ENCODE data around the gene SSU72. TPM values are rescaled to one million over a fixed set of nuclear protein-coding genes. Genes with fewer than 3 reads are reported as not detected.

SSU72 gene
- polyA plus RNA-seq, 2 donors = 67.7 to 91.4 TPM

DNA sequence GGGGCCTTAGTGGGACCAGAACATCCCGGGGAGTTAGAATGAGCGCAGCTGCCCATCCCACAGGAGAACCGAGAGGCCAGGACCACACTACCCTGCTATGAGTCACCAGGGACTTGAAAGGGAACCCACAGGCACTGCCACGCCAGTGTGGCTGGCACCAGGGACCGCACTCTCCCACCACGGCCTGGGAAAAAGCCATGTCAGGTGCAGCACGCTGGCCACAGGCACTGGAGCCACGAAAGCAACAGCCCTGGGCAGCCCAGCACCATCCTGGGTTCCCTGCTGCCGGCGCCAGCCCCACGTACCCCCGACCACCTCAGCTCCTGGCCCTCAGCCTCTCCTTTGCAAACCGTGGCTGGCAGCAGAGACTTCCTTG is 20.1 kb downstream of the SSU72 start:
- 64 to 65% methylated on average over 13 of the region's 13 CpGs for WGBS, 2 donors
- peak overlapping the region; percentile 14 to 81 for H3K27ac ChIP-seq (ENCODE audit: low read depth in 2 of 2, low read length in 1 of 2)
- H3K36me3 ChIP-seq (ENCODE audit: control insufficient read depth in 2 of 2, insufficient read depth in 2 of 2, low read length in 1 of 2) = peaks cover 0 to 7% of the 10 kb centered on the region in 2 donors
- H3K27me3 ChIP-seq (ENCODE audit: control insufficient read depth in 1 of 2, insufficient read depth in 2 of 2, low read length in 2 of 2) = no peaks in the 10 kb centered on the region
- no peak overlapping the region for H3K4me3 ChIP-seq (ENCODE audit: low read depth in 1 of 2, low read length in 2 of 2)
- no peaks in the 10 kb centered on the region for H3K9me3 ChIP-seq (ENCODE audit: control insufficient read depth in 2 of 2, insufficient read depth in 1 of 2, low read depth in 1 of 2, low read length in 1 of 2)
- peaks cover 0 to 14% of the 10 kb centered on the region in 2 donors for H3K4me1 ChIP-seq (ENCODE audit: control insufficient read depth in 2 of 2, insufficient read depth in 2 of 2, low read length in 1 of 2)

DNA sequence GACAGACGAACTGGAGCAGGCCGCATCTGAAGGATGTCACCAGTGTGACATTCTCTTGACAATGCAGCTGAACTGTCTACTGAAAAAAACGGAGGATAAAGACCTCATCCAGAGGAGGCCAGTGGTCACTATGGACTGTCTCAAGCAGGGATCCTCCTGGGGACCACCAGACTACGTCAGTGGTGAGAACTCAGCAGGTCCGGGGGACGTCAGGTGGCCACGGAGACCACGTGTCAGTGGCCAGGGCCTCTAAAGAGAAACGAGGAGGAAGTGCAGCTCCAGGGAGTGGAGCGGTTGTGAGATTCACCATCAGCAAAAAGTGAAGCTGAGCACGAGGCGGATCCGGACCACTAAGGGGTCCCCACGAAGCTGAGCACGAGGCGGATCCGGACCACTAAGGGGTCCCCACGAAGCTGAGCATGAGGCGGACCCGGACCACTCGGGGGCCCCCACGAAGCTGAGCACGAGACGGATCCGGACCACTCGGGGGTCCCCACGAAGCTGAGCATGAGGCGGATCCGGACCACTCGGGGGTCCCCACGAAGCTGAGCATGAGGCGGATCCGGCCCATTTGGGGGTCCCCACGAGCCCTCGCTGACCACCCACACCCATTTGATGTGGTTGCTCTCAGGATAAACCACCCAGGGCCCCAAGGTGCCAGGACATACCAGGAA is 20.7 kb downstream of the SSU72 start:
- Histone ChIP-seq H3K27me3 (ENCODE audit: control insufficient read depth in 1 of 2, insufficient read depth in 2 of 2, low read length in 2 of 2) (no peaks in the 10 kb centered on the region), H3K27ac (ENCODE audit: low read depth in 2 of 2, low read length in 1 of 2) (peak overlapping the region in 1 of 2 donors; percentile 81), H3K36me3 (ENCODE audit: control insufficient read depth in 2 of 2, insufficient read depth in 2 of 2, low read length in 1 of 2) (peaks cover 0 to 7% of the 10 kb centered on the region in 2 donors), H3K4me3 (ENCODE audit: low read depth in 1 of 2, low read length in 2 of 2) (no peak overlapping the region), H3K9me3 (ENCODE audit: control insufficient read depth in 2 of 2, insufficient read depth in 1 of 2, low read depth in 1 of 2, low read length in 1 of 2) (no peaks in the 10 kb centered on the region), H3K4me1 (ENCODE audit: control insufficient read depth in 2 of 2, insufficient read depth in 2 of 2, low read length in 1 of 2) (peaks cover 0 to 14% of the 10 kb centered on the region in 2 donors)
- 87 to 89% methylated on average over 35 of the region's 35 CpGs for WGBS, 2 donors

DNA sequence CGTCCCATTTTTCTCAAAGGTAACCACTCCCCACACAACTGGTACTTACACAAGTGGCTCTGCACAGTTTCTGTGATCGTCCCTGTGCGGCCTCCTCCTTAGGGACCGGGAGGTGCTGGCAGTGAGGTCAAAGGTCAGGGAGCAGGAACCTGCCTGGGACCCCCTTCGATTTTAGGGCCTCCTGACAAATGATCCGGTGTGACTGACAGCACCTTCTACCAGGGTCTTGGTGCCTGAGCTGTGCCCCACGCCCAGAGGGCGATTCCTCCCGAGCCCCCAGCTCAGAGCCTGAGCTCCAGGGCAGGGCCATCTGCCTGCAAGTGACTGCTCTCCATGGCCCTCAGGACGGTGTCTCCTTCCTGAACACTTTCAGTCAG is 22.4 kb downstream of the SSU72 start:
- no peak overlapping the region for H3K27ac ChIP-seq (ENCODE audit: low read depth in 2 of 2, low read length in 1 of 2)
- H3K27me3 ChIP-seq (ENCODE audit: control insufficient read depth in 1 of 2, insufficient read depth in 2 of 2, low read length in 2 of 2) = no peaks in the 10 kb centered on the region
- H3K36me3 ChIP-seq (ENCODE audit: control insufficient read depth in 2 of 2, insufficient read depth in 2 of 2, low read length in 1 of 2) = peaks cover 0 to 11% of the 10 kb centered on the region in 2 donors
- H3K9me3 ChIP-seq (ENCODE audit: control insufficient read depth in 2 of 2, insufficient read depth in 1 of 2, low read depth in 1 of 2, low read length in 1 of 2) = no peaks in the 10 kb centered on the region
- H3K4me3 ChIP-seq (ENCODE audit: low read depth in 1 of 2, low read length in 2 of 2) = no peak overlapping the region
- WGBS, 2 donors = 74 to 85% methylated on average over 10 of the region's 10 CpGs
- peaks cover 0 to 14% of the 10 kb centered on the region in 2 donors for H3K4me1 ChIP-seq (ENCODE audit: control insufficient read depth in 2 of 2, insufficient read depth in 2 of 2, low read length in 1 of 2)

- Histone ChIP-seq H3K4me1 (ENCODE audit: control insufficient read depth in 2 of 2, insufficient read depth in 2 of 2, low read length in 1 of 2) (peaks cover 0 to 14% of the 10 kb centered on the region in 2 donors), H3K27me3 (ENCODE audit: control insufficient read depth in 1 of 2, insufficient read depth in 2 of 2, low read length in 2 of 2) (no peaks in the 10 kb centered on the region), H3K4me3 (ENCODE audit: low read depth in 1 of 2, low read length in 2 of 2) (no peak overlapping the region), H3K27ac (ENCODE audit: low read depth in 2 of 2, low read length in 1 of 2) (no peak overlapping the region), H3K36me3 (ENCODE audit: control insufficient read depth in 2 of 2, insufficient read depth in 2 of 2, low read length in 1 of 2) (peaks cover 0 to 11% of the 10 kb centered on the region in 2 donors), H3K9me3 (ENCODE audit: control insufficient read depth in 2 of 2, insufficient read depth in 1 of 2, low read depth in 1 of 2, low read length in 1 of 2) (no peaks in the 10 kb centered on the region)
- WGBS, 2 donors = 82 to 88% methylated on average over 33 of the region's 33 CpGs
These were observed 23.0 kb downstream of the SSU72 start for GRCh38 chr1:1551524-1552262.

DNA sequence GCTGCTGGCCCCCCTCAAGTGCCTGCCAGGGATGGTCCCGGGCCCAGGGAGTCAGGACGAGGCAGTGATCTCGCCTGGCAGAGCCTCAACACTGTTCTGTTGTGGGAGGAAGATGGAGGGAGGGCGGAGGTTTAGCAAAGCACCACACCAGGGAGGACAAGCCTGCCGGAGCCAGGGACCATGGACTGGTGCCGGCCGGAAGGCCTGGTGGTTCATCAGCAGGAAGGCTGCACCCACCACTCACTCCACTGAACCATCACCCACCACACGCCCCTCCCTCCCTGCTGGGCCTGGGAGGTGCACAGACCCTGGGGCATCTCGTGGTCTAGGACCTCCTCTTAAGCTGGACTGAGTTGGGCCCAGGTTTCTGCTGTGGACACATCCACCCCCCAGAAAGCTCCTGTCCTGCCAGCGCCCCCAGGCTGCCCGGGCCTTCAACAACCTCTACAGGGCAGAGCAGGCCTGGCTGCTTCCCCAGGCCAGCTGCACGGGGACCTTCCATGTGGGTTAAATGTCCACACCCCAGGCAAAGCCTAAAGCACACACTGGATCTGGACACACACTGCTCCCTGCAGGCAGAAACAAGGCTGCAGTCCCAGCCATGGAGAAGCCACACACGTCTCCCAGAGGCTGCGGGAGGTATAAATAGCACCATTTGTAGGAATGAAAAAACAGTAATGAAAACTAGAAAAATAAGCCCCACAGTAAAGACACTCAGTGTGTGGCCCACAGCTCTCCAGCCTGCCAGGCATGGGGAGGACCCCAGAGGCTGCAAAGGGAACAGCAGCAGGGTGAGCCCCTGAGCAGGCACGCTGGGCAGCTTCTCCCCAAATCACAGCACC is 23.9 kb downstream of the SSU72 start:
- peaks cover 0 to 14% of the 10 kb centered on the region in 2 donors for H3K4me1 ChIP-seq (ENCODE audit: control insufficient read depth in 2 of 2, insufficient read depth in 2 of 2, low read length in 1 of 2)
- no peaks in the 10 kb centered on the region for H3K9me3 ChIP-seq (ENCODE audit: control insufficient read depth in 2 of 2, insufficient read depth in 1 of 2, low read depth in 1 of 2, low read length in 1 of 2)
- WGBS, 2 donors = 69 to 71% methylated on average over 13 to 15 of the region's 15 CpGs
- H3K4me3 ChIP-seq (ENCODE audit: low read depth in 1 of 2, low read length in 2 of 2) = no peak overlapping the region
- H3K36me3 ChIP-seq (ENCODE audit: control insufficient read depth in 2 of 2, insufficient read depth in 2 of 2, low read length in 1 of 2) = peaks cover 0 to 11% of the 10 kb centered on the region in 2 donors
- no peak overlapping the region for H3K27ac ChIP-seq (ENCODE audit: low read depth in 2 of 2, low read length in 1 of 2)
- H3K27me3 ChIP-seq (ENCODE audit: control insufficient read depth in 1 of 2, insufficient read depth in 2 of 2, low read length in 2 of 2) = no peaks in the 10 kb centered on the region

DNA sequence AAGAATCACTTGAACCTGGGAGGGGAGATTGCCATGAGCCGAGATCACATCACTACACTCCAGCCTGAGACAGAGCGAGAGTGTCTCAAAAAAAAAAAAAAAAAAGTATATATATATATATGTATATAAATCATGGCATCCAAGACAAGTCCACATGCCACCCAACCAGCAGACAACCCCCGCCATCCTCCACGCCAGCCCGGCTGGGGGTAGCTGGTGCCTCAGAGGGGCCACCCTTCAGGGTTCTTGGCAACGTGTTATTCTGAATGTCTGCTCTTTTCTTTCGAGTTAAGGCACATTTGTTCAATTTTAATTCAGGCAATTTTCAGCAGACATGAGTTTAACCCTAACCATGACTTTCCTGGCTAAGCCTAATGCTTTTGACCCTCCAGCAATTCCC is 24.6 kb downstream of the SSU72 start:
- Histone ChIP-seq H3K36me3 (ENCODE audit: control insufficient read depth in 2 of 2, insufficient read depth in 2 of 2, low read length in 1 of 2) (peaks cover 0 to 7% of the 10 kb centered on the region in 2 donors), H3K4me3 (ENCODE audit: low read depth in 1 of 2, low read length in 2 of 2) (no peak overlapping the region), H3K27me3 (ENCODE audit: control insufficient read depth in 1 of 2, insufficient read depth in 2 of 2, low read length in 2 of 2) (no peaks in the 10 kb centered on the region), H3K27ac (ENCODE audit: low read depth in 2 of 2, low read length in 1 of 2) (no peak overlapping the region), H3K4me1 (ENCODE audit: control insufficient read depth in 2 of 2, insufficient read depth in 2 of 2, low read length in 1 of 2) (peaks cover 0 to 10% of the 10 kb centered on the region in 2 donors), H3K9me3 (ENCODE audit: control insufficient read depth in 2 of 2, insufficient read depth in 1 of 2, low read depth in 1 of 2, low read length in 1 of 2) (no peaks in the 10 kb centered on the region)
- WGBS, 2 donors = 77 to 79% methylated on average over 7 of the region's 7 CpGs

DNA sequence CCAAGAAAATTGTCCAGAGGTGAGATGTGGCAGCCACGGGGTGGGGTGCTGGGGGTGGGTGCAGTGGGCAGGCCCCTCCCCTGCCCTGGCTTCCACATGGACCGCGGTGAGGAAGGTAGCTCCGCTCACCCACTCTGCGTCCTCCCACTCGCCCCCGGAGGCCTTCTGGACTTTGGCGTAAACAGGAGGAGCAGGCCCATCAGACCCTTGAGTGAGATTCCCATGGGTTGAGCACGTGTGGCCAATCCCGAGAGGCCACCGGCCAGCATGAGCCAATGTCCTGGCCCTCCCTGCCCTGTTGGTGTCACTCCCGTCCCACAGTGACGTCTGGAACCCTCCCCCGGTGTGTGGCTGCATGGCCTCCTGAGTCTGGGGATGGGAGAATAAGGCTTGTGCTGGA is 26.1 kb downstream of the SSU72 start:
- Histone ChIP-seq H3K9me3 (ENCODE audit: control insufficient read depth in 2 of 2, insufficient read depth in 1 of 2, low read depth in 1 of 2, low read length in 1 of 2) (no peaks in the 10 kb centered on the region), H3K27ac (ENCODE audit: low read depth in 2 of 2, low read length in 1 of 2) (no peak overlapping the region), H3K4me3 (ENCODE audit: low read depth in 1 of 2, low read length in 2 of 2) (no peak overlapping the region), H3K4me1 (ENCODE audit: control insufficient read depth in 2 of 2, insufficient read depth in 2 of 2, low read length in 1 of 2) (peaks cover 0 to 2% of the 10 kb centered on the region in 2 donors), H3K27me3 (ENCODE audit: control insufficient read depth in 1 of 2, insufficient read depth in 2 of 2, low read length in 2 of 2) (no peaks in the 10 kb centered on the region), H3K36me3 (ENCODE audit: control insufficient read depth in 2 of 2, insufficient read depth in 2 of 2, low read length in 1 of 2) (peaks cover 0 to 10% of the 10 kb centered on the region in 2 donors)
- 85 to 87% methylated on average over 14 of the region's 14 CpGs for WGBS, 2 donors

DNA sequence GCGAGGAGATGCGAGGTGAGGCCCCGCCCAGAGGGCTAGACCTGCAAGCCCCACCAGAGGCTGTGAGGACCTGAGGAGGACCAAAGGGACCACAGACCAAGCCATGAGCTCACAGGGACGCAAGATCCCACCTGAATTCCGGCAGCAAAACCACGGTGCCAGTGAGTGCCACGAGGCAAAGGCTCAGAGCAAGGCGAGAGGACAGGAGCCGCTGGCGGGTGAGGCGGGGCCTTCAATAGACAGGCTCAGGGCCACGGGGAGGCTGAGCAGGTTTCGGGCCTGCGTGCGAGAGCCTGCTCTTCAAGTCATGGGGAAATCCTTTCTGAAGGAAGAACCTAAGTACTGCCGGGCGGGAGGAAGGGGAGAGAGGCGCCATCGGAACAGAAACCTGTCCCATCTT is 27.2 kb downstream of the SSU72 start:
- WGBS, 2 donors = 87 to 89% methylated on average over 19 of the region's 19 CpGs
- peaks cover 0 to 6% of the 10 kb centered on the region in 2 donors for H3K4me1 ChIP-seq (ENCODE audit: control insufficient read depth in 2 of 2, insufficient read depth in 2 of 2, low read length in 1 of 2)
- peaks cover 0 to 21% of the 10 kb centered on the region in 2 donors for H3K36me3 ChIP-seq (ENCODE audit: control insufficient read depth in 2 of 2, insufficient read depth in 2 of 2, low read length in 1 of 2)
- peak overlapping the region in 1 of 2 donors; percentile 29 for H3K27ac ChIP-seq (ENCODE audit: low read depth in 2 of 2, low read length in 1 of 2)
- H3K9me3 ChIP-seq (ENCODE audit: control insufficient read depth in 2 of 2, insufficient read depth in 1 of 2, low read depth in 1 of 2, low read length in 1 of 2) = no peaks in the 10 kb centered on the region
- H3K4me3 ChIP-seq (ENCODE audit: low read depth in 1 of 2, low read length in 2 of 2) = no peak overlapping the region
- H3K27me3 ChIP-seq (ENCODE audit: control insufficient read depth in 1 of 2, insufficient read depth in 2 of 2, low read length in 2 of 2) = no peaks in the 10 kb centered on the region

DNA sequence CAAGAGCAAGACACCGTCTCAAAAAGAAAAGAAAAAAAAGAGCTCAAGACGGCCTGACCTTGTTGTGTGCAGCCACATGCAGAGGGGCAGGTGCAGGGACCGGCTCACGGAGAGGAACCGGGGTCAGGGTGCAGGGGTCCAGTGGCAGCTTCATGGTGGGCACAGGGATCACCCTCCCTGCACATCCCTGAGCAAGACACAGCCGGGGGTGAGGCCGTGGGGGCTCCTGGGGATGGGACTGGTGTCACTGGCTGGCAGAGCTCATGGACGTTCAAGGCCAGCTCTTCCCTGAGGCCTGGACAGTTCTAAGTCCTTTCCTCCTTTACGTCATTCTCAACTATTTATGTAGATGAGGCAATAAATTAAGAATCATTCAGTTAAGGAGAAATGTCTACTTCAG is 27.7 kb downstream of the SSU72 start:
- Histone ChIP-seq H3K9me3 (ENCODE audit: control insufficient read depth in 2 of 2, insufficient read depth in 1 of 2, low read depth in 1 of 2, low read length in 1 of 2) (no peaks in the 10 kb centered on the region), H3K27me3 (ENCODE audit: control insufficient read depth in 1 of 2, insufficient read depth in 2 of 2, low read length in 2 of 2) (no peaks in the 10 kb centered on the region), H3K4me1 (ENCODE audit: control insufficient read depth in 2 of 2, insufficient read depth in 2 of 2, low read length in 1 of 2) (peaks cover 0 to 6% of the 10 kb centered on the region in 2 donors), H3K36me3 (ENCODE audit: control insufficient read depth in 2 of 2, insufficient read depth in 2 of 2, low read length in 1 of 2) (peaks cover 0 to 25% of the 10 kb centered on the region in 2 donors), H3K27ac (ENCODE audit: low read depth in 2 of 2, low read length in 1 of 2) (no peak overlapping the region), H3K4me3 (ENCODE audit: low read depth in 1 of 2, low read length in 2 of 2) (no peak overlapping the region)
- WGBS, 2 donors = 86 to 91% methylated on average over 9 of the region's 9 CpGs

Data from esophagus (tissue), 2 donors.